Keratinocyte (primary cell): ENCODE data around the gene ACBD6.

Experiments used
- EZH2 ChIP-seq: IDR thresholded peaks from one replicate; pipeline ENCODE4 v1.6.1; 2012; ENCODE audit warnings: inconsistent platforms, mild to moderate bottlenecking, low read length, moderate library complexity
- TF ChIP-seq, protein P1 (sequence below), 3 experiments: IDR thresholded peaks in 1 of 3; conservative IDR thresholded peaks in 1 of 3; optimal IDR thresholded peaks in 1 of 3; 2 replicates in 2 of 3; 3 replicates in 1 of 3; pipeline versions ENCODE3 to v1.5.1; 2011; ENCODE audit warnings: low read length in 3 of 3, mild to moderate bottlenecking in 3 of 3, moderate library complexity in 2 of 3, control low read depth in 1 of 3, inconsistent platforms in 1 of 3; ENCODE audit not compliant: insufficient read depth in 2 of 3; ENCODE audit errors: extremely low read depth in 1 of 3

DNA sequence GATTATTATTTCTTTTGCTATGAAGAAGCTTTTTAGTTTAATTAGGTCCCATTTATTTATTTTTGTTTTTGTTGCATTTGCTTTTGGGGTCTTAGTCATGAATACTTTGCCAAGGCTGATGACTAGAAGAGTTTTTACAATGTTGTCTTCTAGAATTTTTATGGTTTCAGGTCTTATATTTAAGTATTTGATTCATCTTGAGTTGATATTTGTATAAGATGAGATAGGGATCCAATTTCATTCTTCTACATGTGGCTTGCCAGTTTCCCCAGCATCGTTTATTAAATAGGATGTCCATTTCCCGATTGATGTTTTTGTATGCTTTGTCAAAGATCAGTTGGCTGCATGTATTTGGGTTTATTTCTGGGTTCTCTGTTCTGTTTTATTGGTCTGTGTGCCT, 8.5 kb upstream of the ACBD6 start:
- TF ChIP-seq, protein P1, sequence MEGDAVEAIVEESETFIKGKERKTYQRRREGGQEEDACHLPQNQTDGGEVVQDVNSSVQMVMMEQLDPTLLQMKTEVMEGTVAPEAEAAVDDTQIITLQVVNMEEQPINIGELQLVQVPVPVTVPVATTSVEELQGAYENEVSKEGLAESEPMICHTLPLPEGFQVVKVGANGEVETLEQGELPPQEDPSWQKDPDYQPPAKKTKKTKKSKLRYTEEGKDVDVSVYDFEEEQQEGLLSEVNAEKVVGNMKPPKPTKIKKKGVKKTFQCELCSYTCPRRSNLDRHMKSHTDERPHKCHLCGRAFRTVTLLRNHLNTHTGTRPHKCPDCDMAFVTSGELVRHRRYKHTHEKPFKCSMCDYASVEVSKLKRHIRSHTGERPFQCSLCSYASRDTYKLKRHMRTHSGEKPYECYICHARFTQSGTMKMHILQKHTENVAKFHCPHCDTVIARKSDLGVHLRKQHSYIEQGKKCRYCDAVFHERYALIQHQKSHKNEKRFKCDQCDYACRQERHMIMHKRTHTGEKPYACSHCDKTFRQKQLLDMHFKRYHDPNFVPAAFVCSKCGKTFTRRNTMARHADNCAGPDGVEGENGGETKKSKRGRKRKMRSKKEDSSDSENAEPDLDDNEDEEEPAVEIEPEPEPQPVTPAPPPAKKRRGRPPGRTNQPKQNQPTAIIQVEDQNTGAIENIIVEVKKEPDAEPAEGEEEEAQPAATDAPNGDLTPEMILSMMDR (optimal IDR thresholded peaks at IDR 0.05 in 1 of 3, IDR thresholded peaks at IDR 0.05 in 1 of 3, conservative IDR thresholded peaks at IDR 0.05 in 1 of 3; ENCODE audit: extremely low read depth in 1 of 3, insufficient read depth in 2 of 3, low read length in 3 of 3): no peak
- no peak for TF ChIP-seq EZH2
